HG03457 (cell line): ENCODE measurements around the gene DSTN.

Experiments
- ATAC-seq: cut with Tn5 transposase; IDR thresholded peaks from one replicate; pipeline ENCODE4 v1.9.1; 2021; ENCODE audit warnings: moderate number of reproducible peaks; ENCODE audit not compliant: unreplicated experiment

The DSTN gene

GRCh38 chr20:17545127-17545526 is 24.7 kb upstream of the DSTN start:
- ATAC-seq, result no peak

GRCh38 chr20:17549131-17549530 is 20.7 kb upstream of the DSTN start:
- no peak for ATAC-seq

- ATAC-seq, result no peak
These were observed 14.8 kb upstream of the DSTN start for GRCh38 chr20:17555106-17555505.

- ATAC-seq, result no peak
These were observed 12.8 kb upstream of the DSTN start for GRCh38 chr20:17556837-17557674.

- ATAC-seq, result no peak
These were observed 12.2 kb upstream of the DSTN start for GRCh38 chr20:17557675-17558006.

GRCh38 chr20:17558154-17558940 is 11.5 kb upstream of the DSTN start:
- ATAC-seq, result no peak

- ATAC-seq, result no peak
These were observed 11.0 kb upstream of the DSTN start for GRCh38 chr20:17558941-17559304.

- ATAC-seq, result no peak
These were observed 10.5 kb upstream of the DSTN start for GRCh38 chr20:17559338-17559737.

GRCh38 chr20:17560344-17561074 is 9.4 kb upstream of the DSTN start:
- no peak for ATAC-seq

GRCh38 chr20:17562804-17563305 is 7.0 kb upstream of the DSTN start:
- ATAC-seq, result no peak

- no peak for ATAC-seq
These were observed 4.6 kb upstream of the DSTN start for GRCh38 chr20:17565169-17565845.

- ATAC-seq, result no peak
These were observed 3.5 kb upstream of the DSTN start for GRCh38 chr20:17566345-17566744.

- ATAC-seq, result no peak
These were observed 1.7 kb upstream of the DSTN start for GRCh38 chr20:17568045-17568788.

- no peak for ATAC-seq
These were observed 828 bp upstream of the DSTN start for GRCh38 chr20:17568972-17569521.

GRCh38 chr20:17570347-17571152 is 675 bp downstream of the DSTN start:
- ATAC-seq, result peak; percentile 26

- no peak for ATAC-seq
These were observed 1.3 kb downstream of the DSTN start for GRCh38 chr20:17571153-17571527.

- no peak for ATAC-seq
These were observed 2.3 kb downstream of the DSTN start for GRCh38 chr20:17572034-17572638.

- ATAC-seq, result no peak
These were observed 3.6 kb downstream of the DSTN start for GRCh38 chr20:17573463-17573862.

- ATAC-seq, result no peak
These were observed 6.3 kb downstream of the DSTN start for GRCh38 chr20:17576215-17576614.
